Loucy (cell line): ENCODE results near the gene PEX14.

Source experiments
- H2AFZ ChIP-seq: fragments of 200-600 bp; sonication (generic); 2 replicates; pipeline ENCODE4 v1.6.0; 2016; ENCODE audit warnings: antibody characterized with exemption, mild to moderate bottlenecking, low read length, moderate library complexity
- H3F3A ChIP-seq: fragments of 200-600 bp; 2 replicates; pipeline ENCODE4 v1.6.0; 2016; ENCODE audit warnings: antibody characterized with exemption, low read depth, mild to moderate bottlenecking
- H3K27me3 ChIP-seq: fragments of 200-600 bp; sonication (generic); 2 replicates; pipeline ENCODE4 v1.6.1; 2014; ENCODE audit warnings: low read length, mild to moderate bottlenecking; ENCODE audit not compliant: insufficient read depth, poor library complexity, severe bottlenecking
- H3K36me3 ChIP-seq: fragments of 200-600 bp; sonication (generic); 2 replicates; pipeline ENCODE4 v1.6.1; 2016; ENCODE audit warnings: low read length; ENCODE audit not compliant: insufficient read depth
- H3K4me1 ChIP-seq: fragments of 200-600 bp; sonication (generic); 2 replicates; pipeline ENCODE4 v1.5.1; 2014; ENCODE audit warnings: low read length, mild to moderate bottlenecking; ENCODE audit not compliant: insufficient read depth, poor library complexity, severe bottlenecking
- H3K4me2 ChIP-seq: fragments of 200-600 bp; sonication (generic); 2 replicates; pipeline ENCODE4 v1.6.0; 2014; ENCODE audit warnings: antibody characterized with exemption, low read length, low read depth, mild to moderate bottlenecking; ENCODE audit not compliant: poor library complexity, severe bottlenecking
- H3K4me3 ChIP-seq: fragments of 200-600 bp; sonication (generic); 2 replicates; pipeline ENCODE4 v1.5.1; 2014; ENCODE audit warnings: low read length, mild to moderate bottlenecking, mixed read lengths; ENCODE audit not compliant: poor library complexity, severe bottlenecking
- H3K79me2 ChIP-seq: fragments of 200-600 bp; sonication (generic); 2 replicates; pipeline ENCODE4 v1.6.1; 2014; ENCODE audit warnings: low read length; ENCODE audit not compliant: insufficient read depth
- H3K9ac ChIP-seq: fragments of 200-600 bp; sonication (generic); 2 replicates; pipeline ENCODE4 v1.6.0; 2014; ENCODE audit warnings: mild to moderate bottlenecking, low read depth, low read length, moderate library complexity; ENCODE audit not compliant: poor library complexity, severe bottlenecking
- H3K9me2 ChIP-seq: fragments of 200-600 bp; sonication (generic); replicated peaks from 2 replicates; pipeline ENCODE4 v1.6.1; 2016; ENCODE audit warnings: low read depth, low read length, mixed read lengths
- H3K9me3 ChIP-seq: fragments of 200-600 bp; sonication (generic); 2 replicates; pipeline ENCODE4 v1.6.1; 2014; ENCODE audit warnings: mild to moderate bottlenecking, antibody characterized with exemption, low read length, low read depth; ENCODE audit not compliant: insufficient read depth
- H4K20me1 ChIP-seq: fragments of 200-600 bp; sonication (generic); 2 replicates; pipeline ENCODE4 v1.6.0; 2014; ENCODE audit warnings: antibody characterized with exemption, low read length, mild to moderate bottlenecking; ENCODE audit not compliant: insufficient read depth, poor library complexity, severe bottlenecking
- CTCF ChIP-seq: fragments of 200-600 bp; sonication (generic); conservative IDR thresholded peaks from 2 replicates; pipeline ENCODE4 v1.5.1; 2014; ENCODE audit warnings: mild to moderate bottlenecking, antibody characterized with exemption, low read length
- EZH2phosphoT487 ChIP-seq: fragments of 200-600 bp; IDR thresholded peaks from 2 replicates; pipeline ENCODE4 v1.6.1; 2018; ENCODE audit warnings: antibody characterized with exemption, mild to moderate bottlenecking, moderate library complexity, borderline replicate concordance

Gene PEX14

GRCh38 chr1:10610901-10611600, 136.3 kb downstream of the PEX14 start:
- Histone ChIP-seq H4K20me1 (no peaks in the 10 kb centered on the region), H2AFZ (no peak overlapping the region), H3K4me3 (no peak overlapping the region), H3K9ac (no peak overlapping the region), H3K36me3 (no peaks in the 10 kb centered on the region; the same call in 1 of the 2 replicates), H3K9me2 (no peaks in the 10 kb centered on the region), H3K79me2 (0 out of 2 replicates have a peak, but pooled peaks cover 4% of the 10 kb centered on the region), H3F3A (no peaks in the 10 kb centered on the region), H3K4me1 (no peaks in the 10 kb centered on the region), H3K4me2 (no peak overlapping the region), H3K27me3 (no peaks in the 10 kb centered on the region), H3K9me3 (no peaks in the 10 kb centered on the region)
- no peak for TF ChIP-seq EZH2phosphoT487
- no peak for TF ChIP-seq CTCF

GRCh38 chr1:10612436-10613160, 137.8 kb downstream of the PEX14 start:
- Histone ChIP-seq H4K20me1 (no peaks in the 10 kb centered on the region), H3K36me3 (no peaks in the 10 kb centered on the region; the same call in 1 of the 2 replicates), H3K9ac (no peak overlapping the region), H2AFZ (no peak overlapping the region), H3K9me3 (no peaks in the 10 kb centered on the region), H3F3A (no peaks in the 10 kb centered on the region), H3K4me2 (no peak overlapping the region), H3K9me2 (no peaks in the 10 kb centered on the region), H3K4me3 (no peak overlapping the region), H3K4me1 (no peaks in the 10 kb centered on the region), H3K79me2 (0 out of 2 replicates have a peak, but pooled peaks cover 4% of the 10 kb centered on the region), H3K27me3 (no peaks in the 10 kb centered on the region)
- TF ChIP-seq EZH2phosphoT487 (no peak), CTCF (no peak)

- Histone ChIP-seq H3K4me1 (no peaks in the 10 kb centered on the region), H3K9me2 (no peaks in the 10 kb centered on the region), H3K27me3 (no peaks in the 10 kb centered on the region), H3F3A (no peaks in the 10 kb centered on the region), H3K36me3 (peaks cover 2% of the 10 kb centered on the region; the same call in 1 of the 2 replicates), H3K79me2 (0 out of 2 replicates have a peak, but pooled peaks cover 4% of the 10 kb centered on the region), H3K4me2 (no peak overlapping the region), H2AFZ (no peak overlapping the region), H3K9ac (no peak overlapping the region), H3K4me3 (no peak overlapping the region), H3K9me3 (no peaks in the 10 kb centered on the region), H4K20me1 (no peaks in the 10 kb centered on the region)
- TF ChIP-seq CTCF, result no peak
- TF ChIP-seq EZH2phosphoT487, result no peak
Measured at GRCh38 chr1:10613340-10613739, 138.6 kb downstream of the PEX14 start.
